Stimulated activated CD8-positive, alpha-beta memory T cell treated with anti-CD3 and anti-CD28 coated beads, Interleukin-4, amount 100 ng/mL, for 4 hours (primary cell): ENCODE measurements around the gene RNF113B.

Experiments used
- DNase-seq, 2 donors: peaks; one replicate each; pipeline ENCODE4 v3.0.0-alpha.2; 2020; ENCODE audit warnings: low read depth in 2 of 2, low spot score in 1 of 2

The RNF113B gene

DNA sequence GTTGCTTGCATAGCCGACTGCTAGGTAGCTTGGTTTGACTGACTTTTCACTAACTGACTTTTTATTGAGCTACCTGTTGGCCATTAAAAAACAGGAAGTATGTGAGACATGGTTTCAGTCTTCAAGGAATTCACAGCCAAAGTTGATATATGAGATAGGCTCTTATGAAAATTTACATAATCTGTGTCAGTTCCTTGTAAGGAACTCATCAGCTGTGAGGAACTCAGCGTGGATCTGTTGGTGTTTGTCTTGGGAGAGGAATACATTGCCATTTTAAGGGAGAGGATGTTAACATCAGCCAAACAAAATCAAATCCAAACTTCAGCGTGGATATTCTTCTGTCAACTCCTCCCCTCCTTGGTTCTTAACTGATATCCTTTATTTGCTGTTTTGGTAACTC is 2.0 kb downstream of the RNF113B start:
- no peak for DNase-seq

DNA sequence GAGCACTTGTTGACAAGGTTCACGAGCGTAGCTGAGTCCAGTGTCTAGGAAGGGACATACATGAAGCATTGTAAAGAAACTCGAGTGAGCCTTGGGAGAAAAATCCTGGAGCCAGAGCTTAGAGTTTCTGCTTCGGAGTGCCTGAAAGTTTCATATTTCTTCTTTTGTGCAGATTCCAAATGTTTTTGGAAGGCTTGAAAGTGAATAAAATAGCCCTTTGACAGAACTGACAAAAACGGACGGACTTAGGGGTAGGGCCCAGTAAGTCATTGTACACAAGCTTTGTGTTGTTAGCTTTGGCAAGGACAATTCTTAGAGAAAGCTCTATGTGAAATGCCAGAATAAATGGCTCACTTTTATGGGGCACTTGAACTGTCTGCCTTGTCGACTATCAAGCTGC is 2.8 kb downstream of the RNF113B start:
- no peak for DNase-seq

DNA sequence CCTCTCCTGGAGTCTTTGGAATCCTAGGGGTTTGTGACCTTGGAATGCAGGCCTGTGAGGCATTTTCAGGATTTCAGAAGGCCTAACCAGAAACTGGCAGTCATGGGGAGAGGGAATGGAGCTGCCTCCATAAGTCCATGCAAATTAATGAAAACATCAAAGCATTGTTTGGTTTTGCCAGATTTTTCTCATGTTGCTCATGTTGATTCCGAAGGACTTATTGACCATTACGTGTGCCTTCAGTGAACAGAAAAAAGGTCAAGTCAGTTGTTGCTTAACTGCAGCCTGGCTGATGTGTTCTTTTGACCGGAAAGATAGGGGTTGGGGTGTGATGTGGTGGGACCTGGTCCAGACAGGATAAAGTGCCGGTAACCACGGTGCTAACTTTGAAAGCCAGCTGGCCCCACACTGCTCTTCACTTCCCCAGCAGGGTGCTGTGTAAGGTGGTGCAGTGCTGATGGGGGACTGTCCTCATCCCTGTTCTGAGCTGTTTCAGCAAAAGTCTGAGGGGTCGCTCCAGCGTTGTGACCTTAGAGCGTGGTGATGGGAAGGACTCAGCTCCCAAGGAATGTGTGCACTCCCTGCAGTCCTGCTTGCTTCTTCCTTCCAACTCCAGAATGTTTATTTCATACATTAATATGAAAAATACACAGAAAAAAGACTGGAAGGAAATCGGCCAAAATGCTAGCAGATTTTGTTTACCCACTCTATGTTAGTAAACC is 3.5 kb downstream of the RNF113B start:
- no peak for DNase-seq

DNA sequence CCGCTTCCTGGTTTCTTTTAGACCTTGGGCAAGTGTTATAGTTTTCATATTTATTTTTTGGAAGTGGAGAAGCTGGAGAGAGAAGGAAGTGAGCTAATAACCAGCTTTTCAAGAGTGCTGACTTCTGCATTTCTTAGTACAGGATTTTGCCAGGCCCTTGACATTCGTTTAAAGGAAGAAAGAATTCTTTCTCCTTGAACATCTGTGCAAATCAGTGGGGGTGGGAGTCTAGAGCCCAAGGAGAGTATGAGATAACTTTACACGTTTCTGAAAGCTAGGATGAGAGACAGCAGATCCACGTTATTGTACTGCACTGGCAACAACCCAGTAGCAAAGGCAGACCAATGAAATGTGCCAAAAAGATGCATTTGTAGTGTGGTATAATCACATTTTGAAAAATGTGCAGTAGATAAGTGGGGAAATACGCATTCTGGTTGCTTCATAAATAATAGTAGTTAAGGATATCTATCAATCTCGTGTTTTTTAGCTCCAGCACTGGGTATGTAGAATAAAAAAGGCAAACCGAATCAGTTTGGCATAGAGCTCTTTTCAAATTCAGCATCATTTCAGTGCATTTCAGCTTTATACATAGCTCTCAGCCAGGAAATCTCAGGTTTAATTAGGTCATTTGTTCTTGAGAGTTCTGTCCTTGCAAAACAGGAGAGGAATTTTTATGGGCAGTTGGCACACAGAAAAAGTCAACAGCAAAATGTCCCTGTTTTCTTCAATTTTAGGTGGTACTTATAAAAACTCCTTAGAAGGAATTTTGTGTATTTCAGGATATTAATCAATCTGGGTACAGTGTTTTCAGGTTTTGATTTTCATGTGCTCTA is 4.3 kb downstream of the RNF113B start:
- no peak for DNase-seq

DNA sequence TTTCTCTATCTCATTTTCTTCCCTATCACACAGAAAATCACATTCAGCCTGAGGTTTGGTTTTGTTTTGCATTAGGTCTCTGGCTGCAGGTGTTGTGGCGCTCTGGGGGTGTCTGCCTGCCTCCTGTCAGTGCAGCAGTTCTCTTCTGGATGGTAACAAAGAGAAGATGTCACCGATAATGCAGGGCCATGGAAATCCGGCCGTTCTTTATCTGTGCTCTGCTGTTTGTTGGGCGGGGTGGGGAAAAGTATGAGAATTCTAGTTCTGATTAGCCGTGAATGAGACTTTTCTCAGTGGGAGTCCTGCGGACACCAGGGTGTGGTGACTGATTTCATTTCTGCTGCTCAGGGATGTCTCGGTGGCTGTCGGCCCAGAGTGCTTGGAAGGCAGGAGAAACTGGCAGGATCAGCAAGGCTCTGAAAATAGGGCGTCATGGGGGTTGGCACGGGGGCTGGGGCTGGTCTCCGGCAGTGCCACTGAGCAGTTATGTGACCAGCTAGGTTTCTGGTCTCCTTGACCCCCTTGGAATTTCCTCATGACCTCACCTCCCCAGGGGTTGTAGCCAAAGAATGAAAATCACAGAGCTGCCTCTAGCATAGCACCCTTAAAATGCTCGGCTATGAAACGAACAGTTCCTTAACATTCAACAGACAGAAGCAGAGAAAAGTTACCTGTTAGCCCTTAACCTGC is 5.0 kb downstream of the RNF113B start:
- DNase-seq = no peak

DNA sequence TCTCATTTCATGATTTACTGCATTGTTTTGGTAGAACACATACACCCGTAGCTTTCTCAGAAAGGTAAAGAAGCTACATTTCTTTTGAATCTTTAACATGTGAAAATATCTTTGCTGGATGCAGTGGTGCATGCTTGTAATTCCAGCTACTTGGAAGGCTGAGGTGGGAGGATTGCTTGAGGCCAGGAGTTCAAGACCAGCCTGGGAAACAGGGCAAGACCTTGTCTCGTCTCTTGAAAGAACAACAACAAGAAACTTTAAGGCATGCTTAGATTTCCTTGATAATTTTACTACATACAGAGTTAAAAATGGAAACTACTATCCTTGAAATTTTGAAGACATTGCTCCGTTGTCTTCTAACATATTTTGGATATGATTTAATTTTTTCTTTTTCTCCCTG is 7.7 kb downstream of the RNF113B start:
- DNase-seq = no peak

DNA sequence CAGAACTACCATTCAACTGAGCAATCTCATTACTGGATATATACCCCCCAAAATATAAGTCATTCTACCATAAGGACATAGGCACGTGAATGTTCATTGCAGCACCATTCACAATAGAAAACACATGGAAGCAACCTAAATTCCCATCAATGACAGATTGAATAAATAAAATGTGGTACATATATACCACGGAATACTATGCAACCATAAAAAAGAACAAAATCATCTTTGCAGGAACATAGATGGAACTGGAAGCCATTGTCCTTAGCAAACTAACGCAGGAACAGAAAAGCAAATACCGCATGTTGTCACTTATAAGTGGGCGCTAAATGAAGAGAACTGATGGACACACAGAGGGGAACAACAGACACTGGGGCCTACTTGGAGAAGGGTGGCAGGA is 14.1 kb downstream of the RNF113B start:
- DNase-seq = no peak

DNA sequence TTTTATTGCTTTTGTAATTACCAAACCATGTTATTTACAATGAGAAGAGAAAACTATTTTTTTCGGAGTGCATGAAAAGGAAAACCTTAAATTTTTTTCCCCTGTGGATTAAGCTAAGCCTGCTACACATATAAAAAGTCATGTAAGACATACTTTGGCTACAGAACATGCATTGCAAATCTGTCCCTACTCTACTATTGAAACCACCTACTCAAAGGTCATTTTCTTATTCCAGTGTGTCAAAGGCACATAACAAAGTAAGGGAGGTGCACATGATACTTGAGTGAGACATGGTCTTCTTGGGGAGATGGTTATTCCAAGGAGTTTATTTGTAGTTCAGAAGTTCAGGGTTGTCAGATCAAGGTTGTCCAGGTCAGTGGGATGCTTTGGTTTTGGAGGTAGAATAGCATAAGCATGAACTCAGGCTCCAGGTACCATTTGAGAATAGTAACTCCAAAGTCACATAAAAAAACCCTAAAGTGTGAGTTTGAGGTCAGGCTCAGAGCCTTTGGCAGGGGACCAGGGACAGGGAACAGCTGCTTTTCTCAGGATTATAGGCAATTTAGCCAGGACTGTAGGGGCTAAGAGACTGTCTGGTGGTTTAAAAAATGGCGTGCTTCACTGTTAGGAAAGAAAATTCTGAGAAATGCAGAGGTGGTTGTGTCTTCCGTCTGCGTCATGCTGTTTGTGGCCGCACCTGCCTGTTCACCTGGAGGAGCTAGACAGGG is 18.7 kb downstream of the RNF113B start:
- no peak for DNase-seq

DNA sequence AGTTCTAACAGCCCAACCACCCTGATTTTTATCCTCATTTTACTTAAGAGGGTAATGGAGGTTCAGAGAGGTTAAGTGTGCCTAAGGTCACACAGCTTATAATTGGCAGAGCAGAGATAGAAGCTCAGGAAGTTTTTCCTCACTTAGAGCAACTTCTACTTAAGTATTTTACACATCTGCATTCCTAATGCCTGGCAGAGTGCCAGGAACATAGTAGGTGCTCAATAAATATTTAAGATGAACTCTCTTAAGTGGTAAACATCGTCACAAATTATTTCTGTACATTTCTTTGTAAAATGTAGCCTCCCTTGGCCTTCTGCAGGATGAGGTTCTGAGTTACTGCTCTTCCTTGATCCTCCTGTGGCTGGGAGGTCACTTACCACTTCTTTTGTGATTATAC is 19.5 kb downstream of the RNF113B start:
- no peak for DNase-seq

DNA sequence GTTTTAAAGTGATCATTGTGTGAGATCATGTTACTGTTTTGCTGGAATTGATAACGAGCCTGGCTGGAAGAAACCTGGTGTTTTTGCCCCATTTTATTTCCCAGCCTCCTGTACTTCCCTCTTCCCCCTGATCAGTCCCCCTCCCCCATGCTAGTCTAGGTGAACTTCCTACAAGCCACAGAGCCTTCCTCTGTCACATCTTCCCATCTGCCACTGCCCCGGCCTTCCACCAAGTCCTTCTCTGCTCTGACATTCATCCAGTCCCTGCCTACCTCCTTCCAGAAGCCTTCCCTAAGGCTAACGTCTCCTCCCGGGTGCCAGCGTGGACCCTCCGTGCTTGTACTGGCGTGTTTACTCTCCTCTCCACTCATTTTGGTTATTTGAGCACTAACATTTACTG is 19.9 kb downstream of the RNF113B start:
- DNase-seq = no peak

DNA sequence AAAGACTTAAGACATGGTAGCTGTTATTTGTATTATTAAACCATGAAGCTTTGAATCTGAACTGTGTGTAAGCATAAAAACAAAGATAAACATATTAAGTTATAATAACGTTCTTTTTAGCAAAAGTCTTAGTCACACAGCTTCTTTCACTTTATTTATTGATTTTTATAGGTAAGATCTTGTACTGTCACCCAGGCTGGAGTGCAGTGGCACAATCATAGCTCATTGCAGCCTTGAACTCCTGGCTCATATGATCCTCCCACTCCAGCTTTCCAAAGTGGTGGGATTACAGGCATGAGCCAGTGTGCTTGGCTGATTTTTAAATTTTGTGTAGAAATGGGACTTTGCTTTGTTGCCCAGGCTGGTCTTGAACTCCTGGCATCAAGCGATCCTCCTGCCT is 20.8 kb downstream of the RNF113B start:
- DNase-seq = no peak

DNA sequence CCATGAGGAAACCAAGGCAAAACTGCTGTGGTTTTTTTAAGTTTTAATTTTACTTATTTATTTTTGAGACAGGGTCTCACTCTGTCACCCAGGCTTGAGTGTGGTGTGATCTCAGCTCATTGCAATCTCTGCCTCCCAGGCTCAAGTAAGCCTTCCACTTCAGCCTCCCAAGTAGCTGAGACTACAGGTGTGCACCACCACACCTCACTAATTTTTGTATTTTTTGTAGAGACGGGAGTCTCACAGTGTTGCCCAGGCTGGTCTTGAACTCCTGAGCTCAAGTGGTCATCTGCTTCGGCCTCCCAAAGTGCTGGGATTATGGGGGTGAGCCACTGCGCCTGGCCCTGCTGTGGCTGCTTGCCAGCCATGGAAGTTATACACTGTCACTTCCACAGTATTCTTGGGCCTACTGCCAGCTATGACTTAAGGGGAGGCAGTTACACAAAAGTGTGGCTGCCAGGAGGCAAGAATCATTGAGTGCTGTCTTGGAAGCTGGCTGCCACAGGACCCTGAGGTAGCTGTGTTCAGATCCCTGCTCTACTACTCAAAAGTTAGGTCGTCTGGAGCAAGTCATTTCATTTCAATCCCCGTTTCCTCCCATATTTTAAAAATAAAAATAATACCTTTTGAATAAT is 21.5 kb downstream of the RNF113B start:
- DNase-seq = no peak

DNA sequence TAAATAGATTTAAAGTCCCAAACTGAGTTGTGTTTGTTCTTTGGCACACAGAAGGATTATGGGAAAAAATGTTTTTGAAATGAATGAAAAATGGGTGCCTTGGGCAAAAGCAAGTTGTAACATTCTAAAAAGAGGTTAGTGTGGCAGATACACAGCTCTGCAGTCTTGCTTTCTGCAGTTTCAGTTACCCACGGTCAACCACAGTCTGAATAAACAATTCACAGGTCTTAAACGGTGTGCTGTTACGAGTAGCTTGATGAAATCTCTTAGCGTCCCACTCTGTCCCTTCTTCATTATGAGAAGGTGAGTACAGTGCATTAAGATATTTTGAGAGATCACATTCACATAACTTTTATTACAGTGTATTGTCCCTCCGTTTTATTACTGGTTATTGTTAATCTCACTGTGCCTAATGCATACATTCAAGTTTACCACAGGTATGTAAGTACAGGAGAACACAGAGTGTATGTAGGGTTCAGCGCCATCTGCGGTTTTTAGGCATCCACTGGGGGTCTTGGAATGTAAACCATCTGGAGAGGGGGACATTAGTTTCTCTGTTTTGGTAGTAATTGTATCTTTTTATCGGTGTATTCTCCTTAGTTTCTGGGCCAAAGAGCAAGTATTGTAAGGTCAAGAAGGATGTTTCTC is 26.1 kb downstream of the RNF113B start:
- DNase-seq = no peak

DNA sequence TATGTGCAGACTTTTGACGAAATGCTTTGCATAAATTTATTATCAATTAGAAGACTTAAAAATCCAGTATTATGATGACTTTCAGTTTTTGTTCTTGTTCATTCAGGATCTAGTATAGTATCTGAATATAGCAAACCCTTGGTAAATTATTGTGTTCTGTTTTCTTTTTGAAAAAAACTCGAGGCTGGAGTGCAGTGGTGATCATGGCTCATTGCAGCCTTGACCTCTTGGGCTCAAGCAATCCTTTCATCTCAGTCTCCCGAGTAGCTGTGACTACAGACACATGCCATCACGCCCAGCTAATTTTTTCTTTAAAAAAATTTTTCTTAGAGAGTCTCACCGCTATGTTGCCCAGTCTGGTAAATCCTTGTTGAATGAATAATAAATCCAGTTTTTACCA is 29.5 kb downstream of the RNF113B start:
- DNase-seq = no peak

DNA sequence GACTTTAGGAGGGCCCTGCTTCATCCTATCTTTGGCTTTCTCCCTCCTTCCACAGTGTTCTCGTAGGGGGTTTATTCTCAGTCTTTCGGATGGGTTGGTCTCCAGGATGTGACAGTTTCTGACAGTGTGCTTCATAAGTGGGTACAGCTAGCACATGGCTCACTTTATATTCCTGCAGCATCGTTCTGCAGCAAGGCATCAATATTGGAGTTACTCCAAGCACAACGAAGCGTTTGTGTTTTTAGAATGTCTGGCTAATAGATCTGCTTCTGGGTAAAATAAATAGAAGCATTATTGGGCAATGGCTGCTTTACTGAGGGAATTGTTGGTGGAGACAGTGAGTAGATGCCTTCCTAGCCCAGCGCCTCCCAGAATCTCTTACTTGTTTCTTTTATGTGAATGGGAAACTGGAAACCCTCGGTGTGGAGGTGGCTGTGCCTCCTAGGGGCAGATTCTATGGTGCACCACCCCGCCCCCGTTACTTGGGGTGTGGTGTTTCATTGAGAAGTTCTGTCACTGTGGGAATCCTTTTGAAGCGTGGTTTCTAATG is 32.2 kb downstream of the RNF113B start:
- DNase-seq = no peak

DNA sequence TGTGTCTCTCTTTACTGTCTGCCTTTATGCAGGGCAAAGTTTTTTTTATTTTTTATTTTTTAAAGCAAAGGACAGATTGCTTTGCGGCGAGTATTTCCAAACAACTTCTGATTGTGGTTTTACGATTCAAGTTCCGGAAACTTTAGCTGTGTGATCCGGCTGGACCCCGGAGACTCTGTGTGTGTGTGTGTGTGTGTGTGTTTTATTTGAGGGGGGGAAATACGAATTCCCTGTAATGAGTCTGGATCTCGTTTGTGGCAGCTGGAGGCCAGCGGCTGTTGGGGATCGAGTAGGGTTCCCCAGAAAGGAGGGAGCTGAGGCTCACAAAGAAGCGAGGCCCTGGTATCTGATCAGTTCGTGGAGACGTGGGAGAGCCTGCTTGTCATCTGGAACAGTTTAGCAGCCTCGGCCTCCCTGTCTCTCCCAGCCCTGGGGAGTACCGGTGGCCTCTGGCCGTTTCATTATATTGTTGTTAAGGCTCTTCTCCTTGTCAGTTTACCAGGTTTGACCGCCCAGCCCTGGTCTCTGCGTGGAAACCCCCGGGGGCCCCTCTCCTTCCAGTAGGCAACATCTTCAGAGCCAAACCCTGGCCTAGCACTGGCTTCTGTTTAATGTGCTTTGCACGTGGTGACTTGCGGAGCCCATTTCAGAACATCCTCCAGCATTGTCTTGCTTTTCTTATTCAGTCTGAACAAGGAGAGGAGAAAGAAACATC is 32.9 kb downstream of the RNF113B start:
- DNase-seq = no peak

DNA sequence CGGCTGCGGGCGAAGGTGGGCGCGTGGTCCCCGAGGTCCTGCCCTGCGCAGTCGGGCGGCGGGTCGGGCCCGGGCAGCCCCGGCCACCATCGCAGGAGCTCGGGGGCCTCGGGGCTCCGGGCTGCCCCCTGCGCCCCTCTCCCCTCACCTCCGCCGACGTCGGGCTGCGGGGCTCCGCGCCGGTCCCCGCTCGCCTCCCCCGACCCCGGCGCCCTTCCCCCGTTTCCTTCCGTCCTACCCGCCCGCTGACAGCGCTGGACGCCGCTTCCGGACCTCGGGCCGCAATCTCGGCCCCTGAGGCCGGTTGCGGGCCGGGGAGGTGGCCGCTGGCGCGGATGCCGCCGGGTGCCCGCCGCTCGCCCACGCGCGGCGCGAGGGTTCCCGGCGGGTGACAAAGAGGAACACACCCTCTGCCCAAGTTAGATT is 33.5 kb downstream of the RNF113B start:
- DNase-seq = no peak

DNA sequence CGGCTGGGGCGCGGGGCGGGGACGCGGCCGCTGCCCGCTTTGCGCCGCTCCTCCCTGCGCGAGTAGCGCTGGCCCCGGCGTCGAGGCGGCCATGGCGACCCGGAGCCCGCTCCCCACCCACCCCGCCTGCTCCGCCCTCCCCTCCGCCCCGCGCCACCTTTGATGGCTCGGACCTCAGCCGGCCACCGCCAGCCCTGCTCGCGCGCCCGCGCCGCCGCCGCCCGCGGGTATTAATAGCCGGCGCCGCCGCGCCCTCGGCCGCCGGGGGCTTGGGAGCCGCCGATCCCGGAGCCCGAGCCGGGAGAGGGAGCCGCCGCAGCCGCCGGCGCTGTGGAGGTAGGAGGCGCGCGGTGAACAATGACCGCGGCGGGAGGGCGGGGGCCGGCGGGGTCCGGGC is 33.9 kb downstream of the RNF113B start:
- DNase-seq = no peak

DNA sequence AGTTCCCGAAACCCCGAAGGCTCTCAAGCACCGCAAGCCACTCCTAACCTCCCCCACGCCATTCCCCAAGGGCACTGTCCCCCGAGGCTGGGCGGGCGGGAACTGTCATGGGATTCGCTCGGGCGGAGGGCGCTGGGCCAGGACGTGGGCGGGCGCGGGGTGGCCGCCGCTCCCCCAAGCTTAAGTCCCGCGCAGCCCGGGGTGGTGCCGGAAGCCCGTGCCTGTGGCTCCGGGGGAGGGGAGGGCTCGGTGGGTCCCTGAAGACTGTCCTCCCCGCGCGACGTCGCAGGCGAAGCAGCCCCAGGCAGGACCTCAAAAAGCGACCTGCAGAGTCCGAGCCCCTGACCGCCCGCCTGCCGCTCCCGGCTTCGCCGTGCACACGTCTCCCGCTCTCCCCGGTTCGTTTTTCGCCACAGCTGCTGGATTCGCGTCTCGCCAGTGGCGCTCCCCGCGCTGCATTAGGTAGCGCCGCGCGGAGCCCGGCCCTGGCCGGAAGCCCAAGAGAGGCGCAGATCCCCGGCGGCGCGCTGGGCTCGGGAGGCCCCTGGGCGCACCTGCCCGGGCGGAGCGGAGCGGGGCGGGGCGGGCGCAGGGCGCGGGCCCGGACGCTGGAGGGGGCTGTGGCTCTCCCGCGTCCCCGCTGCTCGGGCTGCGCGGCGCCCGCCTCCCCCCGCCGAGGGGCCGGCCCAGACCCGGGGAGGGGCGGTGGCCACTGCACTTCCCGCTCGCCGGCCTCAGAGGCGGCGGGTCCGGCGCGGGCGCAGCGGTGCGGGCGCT is 34.5 kb downstream of the RNF113B start, which contains the start of gene FARP1:
TSS of gene FARP1 (plus strand) at position 715 of the 777 bp plus-strand sequence. CDS start 70,149 bp downstream, outside the sequence.
- no peak for DNase-seq
